GF-D8 (cell line): ENCODE results near the gene C11orf42.
"Not testable (repeated sequence)": the region's sequence is repeated elsewhere in the genome, so short reads cannot be mapped to it uniquely, and the experiment has no call there.

ENCODE experiments used
- DNase-seq: peaks from one replicate; lab custom pipeline; 2025; lab: John Stamatoyannopoulos, UW

The C11orf42 gene

DNA sequence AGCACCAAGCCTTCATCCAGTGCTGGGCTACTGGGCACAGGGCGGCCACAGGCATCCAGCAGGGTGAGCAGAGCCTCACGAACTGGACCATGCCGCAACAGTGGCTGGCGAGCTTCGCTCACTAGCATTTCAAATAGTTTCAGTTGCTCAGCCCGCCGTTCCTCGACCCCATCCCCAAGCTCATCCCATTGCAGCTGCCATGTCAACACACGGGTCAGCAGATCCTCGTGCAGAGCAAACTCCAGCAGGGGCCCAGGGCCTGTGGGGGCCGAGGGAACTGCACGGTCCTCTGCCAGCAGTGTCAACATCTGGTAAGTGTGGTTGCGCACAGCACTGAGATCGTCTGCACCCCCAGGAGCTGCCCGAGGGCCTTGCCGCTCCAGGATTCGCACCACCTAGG lies 18.5 kb downstream of the C11orf42 start:
- no peak for DNase-seq

GRCh38 chr11:6224421-6224820 lies 19.1 kb downstream of the C11orf42 start:
- DNase-seq, result no peak

DNA sequence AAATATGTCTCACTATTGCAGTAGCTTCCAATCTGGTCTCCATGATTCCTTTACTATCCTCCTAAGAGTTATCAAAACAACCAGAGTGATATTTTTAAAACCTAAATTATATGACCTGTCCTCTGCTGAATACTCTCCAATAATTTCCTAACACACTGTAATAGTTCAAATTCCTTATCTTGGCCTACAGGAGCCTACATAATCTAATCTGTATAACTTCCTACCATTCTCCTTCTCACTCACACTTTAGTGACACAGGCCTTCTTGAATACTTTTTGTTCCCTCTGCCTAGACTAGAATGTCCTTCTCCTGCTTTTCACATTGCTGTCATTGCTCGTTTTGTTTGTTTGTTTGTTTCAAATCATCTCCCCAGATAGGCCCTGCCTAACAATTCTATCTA lies 19.7 kb downstream of the C11orf42 start:
- DNase-seq, result no peak

DNA sequence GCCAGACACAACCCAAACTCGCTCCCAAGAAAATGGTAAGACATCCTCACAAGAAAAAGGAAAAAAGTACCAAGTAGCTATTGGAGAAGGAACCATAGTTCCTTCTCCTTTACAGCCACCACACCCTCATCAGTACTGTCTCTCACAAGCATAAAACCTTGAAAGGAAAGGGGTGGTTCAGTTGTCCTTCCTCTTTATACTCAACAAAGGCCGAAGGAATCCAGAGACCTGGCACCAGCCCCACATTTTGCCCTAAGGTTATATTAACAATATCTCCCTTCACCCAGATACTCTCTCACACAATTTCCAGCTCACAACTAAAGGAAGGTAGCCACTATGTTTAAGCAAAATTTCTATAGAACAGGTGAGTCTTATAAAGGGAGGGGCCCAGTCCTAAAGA lies 20.5 kb downstream of the C11orf42 start:
- peak; percentile 11 for DNase-seq

GRCh38 chr11:6228520-6228919 lies 23.2 kb downstream of the C11orf42 start:
- DNase-seq, result no peak

- DNase-seq, result no peak
Observed at GRCh38 chr11:6229911-6230310, 24.6 kb downstream of the C11orf42 start.

- no peak for DNase-seq
Observed at GRCh38 chr11:6232899-6233298, 27.5 kb downstream of the C11orf42 start.

- DNase-seq, result no peak
Observed at GRCh38 chr11:6233984-6234386, 28.6 kb downstream of the C11orf42 start.

DNA sequence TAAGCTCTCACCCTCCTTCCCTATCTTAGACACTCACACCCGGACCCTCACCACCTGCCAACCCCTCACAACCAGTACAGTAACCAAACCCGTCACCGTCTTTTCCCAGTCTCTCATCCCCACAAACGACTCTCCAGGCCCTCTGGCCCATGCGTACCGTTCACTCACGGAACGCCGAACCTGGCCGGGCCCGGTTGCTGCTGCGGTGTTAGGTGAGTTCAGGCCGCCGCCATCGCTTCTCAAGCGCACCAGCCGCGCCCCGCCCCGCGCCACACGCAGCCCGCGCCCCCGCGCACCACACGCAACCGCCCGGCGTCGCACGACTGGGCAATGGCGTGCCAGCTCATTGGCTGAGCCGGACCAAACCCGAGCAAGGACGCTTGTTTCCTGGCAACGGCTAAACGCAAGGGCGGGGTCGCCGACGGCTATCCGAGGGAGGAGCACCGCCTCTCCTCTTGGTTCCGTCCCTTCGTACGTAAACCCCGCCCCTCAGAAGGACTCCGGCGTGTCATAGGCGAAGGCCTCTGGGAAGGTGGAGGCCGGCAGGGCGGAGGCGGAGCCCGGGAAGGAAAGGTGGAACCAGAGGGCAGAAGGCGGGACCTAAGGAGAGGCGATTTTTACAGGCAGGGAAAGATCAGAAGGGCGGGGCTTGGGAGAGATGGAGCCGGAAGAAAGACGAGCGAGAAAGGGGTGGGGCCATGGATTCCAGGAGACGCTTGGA lies 29.2 kb downstream of the C11orf42 start, which contains the start of gene FHIP1B:
Gene FHIP1B, minus strand, starts transcription at position 250 of the 721 bp plus-strand sequence. CDS start 10,120 bp downstream, outside the sequence.
- DNase-seq, result peak; percentile 91

DNA sequence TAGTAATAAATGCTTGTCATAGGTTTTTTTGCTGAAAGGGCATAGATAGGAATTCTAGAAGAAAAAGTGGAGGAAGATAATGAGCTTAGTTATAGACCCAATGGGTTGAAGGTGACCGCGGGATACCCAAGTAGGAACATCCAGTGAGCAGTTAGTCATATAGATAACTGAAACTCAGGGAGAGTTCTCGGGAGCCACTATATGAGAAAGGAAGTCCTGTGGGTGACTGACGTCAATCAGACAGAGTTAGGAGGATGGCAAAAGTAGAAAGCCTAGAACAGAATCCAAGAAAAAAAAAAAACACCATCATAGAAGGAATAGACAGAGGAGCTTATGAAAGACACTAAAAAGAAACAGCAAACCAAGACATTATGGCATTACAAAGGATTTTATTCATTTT lies 31.9 kb downstream of the C11orf42 start:
- DNase-seq, result no peak

- DNase-seq, result no peak
Observed at GRCh38 chr11:6237761-6238302, 32.5 kb downstream of the C11orf42 start.

- no peak for DNase-seq
Observed at GRCh38 chr11:6238902-6239301, 33.5 kb downstream of the C11orf42 start, which contains the start of gene CNGA4. TSS of gene CNGA4 (plus strand) at chr11:6239089. CDS start at chr11:6239207, 118 bp downstream.

DNA sequence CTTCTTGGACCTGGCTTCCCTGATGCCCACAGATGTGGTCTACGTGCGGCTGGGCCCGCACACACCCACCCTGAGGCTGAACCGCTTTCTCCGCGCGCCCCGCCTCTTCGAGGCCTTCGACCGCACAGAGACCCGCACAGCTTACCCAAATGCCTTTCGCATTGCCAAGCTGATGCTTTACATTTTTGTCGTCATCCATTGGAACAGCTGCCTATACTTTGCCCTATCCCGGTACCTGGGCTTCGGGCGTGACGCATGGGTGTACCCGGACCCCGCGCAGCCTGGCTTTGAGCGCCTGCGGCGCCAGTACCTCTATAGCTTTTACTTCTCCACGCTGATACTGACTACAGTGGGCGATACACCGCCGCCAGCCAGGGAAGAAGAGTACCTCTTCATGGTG lies 34.8 kb downstream of the C11orf42 start:
- DNase-seq, result no peak

- no peak for DNase-seq
Observed at GRCh38 chr11:6240781-6241180, 35.4 kb downstream of the C11orf42 start.

DNA sequence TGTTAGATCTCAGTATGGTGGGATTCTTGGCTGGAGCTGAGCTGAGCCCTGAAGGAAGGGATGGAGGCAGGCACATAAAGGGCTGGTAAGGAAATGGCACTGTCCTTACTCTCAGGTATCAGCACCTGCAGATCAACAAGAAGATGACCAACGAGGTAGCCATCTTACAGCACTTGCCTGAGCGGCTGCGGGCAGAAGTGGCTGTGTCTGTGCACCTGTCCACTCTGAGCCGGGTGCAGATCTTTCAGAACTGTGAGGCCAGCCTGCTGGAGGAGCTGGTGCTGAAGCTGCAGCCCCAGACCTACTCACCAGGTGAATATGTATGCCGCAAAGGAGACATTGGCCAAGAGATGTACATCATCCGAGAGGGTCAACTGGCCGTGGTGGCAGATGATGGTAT lies 36.0 kb downstream of the C11orf42 start:
- no peak for DNase-seq

DNA sequence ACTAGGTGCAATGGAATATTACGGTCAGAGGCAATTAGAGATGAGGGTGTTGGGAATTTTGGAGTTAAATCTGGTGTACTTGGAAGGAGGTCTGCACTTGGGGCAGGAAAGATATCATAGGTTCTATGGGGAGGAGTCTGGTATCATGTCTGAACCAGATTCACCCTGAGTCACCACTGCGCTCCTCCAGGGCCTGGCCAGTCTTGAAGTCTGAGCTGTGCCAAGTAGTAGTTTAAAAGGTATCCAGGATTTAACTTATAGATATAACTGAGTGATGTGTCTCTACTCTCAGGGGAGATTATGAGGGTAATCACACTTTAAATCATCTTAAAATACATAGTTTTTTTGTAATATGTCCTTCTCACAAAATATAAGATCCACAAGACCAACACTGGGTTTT lies 40.2 kb downstream of the C11orf42 start:
- DNase-seq, result no peak

- no peak for DNase-seq
Observed at GRCh38 chr11:6248248-6248647, 42.9 kb downstream of the C11orf42 start.

GRCh38 chr11:6248897-6249296 lies 43.5 kb downstream of the C11orf42 start:
- DNase-seq, result not testable (repeated sequence)

DNA sequence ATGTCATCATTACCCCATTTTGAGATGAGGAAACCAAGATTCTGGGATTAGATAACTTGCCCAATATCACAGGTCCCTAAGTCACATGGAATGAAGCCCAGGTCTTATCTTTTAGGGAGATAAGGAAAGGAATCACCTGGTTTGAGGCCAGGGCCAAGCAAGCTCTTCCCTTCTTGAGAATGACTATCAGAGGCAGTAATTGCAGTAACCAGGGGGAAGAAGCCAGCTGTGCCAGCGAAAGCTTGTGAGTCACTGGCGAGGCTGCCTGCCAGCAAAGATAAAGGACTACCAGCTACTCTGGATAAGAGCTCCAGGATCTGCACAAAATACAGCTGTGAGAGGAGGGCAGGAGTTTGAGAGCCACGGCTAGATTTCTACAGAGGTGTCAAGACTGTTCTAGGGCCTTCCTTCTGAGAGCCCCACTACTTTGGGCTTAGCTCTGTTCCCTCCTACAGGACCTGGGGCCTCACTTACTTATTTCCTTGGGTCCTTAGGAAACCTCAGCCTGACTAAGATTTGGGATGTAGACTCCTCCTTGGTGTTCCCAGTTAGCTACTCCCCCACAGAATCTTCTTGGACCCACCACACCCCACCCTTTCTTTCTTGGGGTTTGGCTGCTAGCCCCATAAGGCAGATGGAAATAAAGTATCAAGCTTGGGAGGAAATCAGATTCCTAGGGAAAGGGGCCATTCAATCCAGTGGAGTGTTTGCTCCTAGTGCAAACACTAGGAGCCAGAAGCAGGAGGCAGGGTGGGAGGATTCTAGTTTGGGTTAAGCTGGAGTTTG lies 44.6 kb downstream of the C11orf42 start:
- DNase-seq, result no peak

- no peak for DNase-seq
Observed at GRCh38 chr11:6251120-6251733, 45.9 kb downstream of the C11orf42 start.

DNA sequence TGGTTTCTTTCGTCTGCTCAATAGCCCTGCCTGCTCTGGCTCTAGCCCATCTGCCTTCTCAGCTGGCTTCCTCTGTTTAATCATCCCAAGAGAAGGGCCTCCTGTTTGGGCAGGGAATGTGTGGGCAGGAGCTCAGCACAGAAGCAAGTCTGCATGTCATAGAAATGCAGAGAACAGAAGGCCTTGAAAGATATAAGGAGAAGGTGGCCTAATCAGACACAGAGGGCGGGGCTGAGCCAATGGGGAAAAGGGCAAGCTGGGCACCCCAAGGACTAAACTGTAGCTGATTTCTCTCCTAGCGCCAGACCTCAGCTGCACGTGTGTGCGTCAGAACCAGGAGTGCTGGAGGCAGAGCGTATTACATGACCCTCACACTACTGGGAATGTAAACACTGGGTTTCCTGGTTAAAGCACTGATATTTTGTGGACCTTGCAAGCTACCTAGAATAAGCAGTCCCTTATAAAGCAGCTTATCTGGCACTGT lies 46.7 kb downstream of the C11orf42 start:
- no peak for DNase-seq

DNA sequence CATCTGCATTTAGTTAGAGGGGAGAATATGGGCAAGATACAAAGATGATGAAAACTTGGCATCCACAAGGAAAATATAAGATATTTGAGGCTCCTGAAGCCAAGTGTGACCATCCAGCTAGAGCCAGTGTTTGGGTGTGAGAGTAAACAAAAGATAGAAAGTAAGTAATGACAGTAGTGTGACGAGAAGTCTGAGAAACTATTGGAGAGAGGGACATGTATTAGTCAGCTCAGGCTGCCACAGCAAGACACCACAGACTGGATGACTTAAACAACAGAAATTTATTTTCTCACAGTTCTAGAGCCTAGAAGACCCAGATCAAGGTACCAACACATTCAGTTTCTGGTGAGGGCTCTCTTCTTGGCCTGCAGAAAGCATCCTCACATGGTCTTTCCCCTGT lies 47.8 kb downstream of the C11orf42 start:
- no peak for DNase-seq
